Dermis blood vessel endothelial cell (primary cell): ENCODE measurements around the gene GNAS-AS1. TPM values are rescaled to one million over a fixed set of nuclear protein-coding genes. Genes with fewer than 3 reads are reported as not detected.

Experiments
- DNase-seq: peaks from one replicate; pipeline ENCODE4 v3.0.0; 2010
- total RNA-seq: library from RNA; depleted of rRNA; stranded (reverse); fragments of >200 nt; gene quantifications from 2 replicates; pipeline ENCODE4 v1.2.3, GENCODE V29; 2014

The GNAS-AS1 gene
- total RNA-seq, result not detected in 2 replicates

GRCh38 chr20:58850693-58851174, at the start of gene GNAS-AS1:
TSS of gene GNAS-AS1 (minus strand) at chr20:58850902.
- DNase-seq, result peak; percentile 14

- no peak for DNase-seq
Measured at GRCh38 chr20:58900397-58900796, 49.7 kb upstream of the GNAS-AS1 start.

- DNase-seq, result no peak
Measured at GRCh38 chr20:58899512-58899911, 48.8 kb upstream of the GNAS-AS1 start.

- no peak for DNase-seq
Measured at GRCh38 chr20:58898629-58899408, 48.1 kb upstream of the GNAS-AS1 start.

GRCh38 chr20:58897488-58897887, 46.8 kb upstream of the GNAS-AS1 start:
- no peak for DNase-seq

- no peak for DNase-seq
Measured at GRCh38 chr20:58896820-58897219, 46.1 kb upstream of the GNAS-AS1 start.

GRCh38 chr20:58895448-58896180, 44.9 kb upstream of the GNAS-AS1 start:
- no peak for DNase-seq

- DNase-seq, result no peak
Measured at GRCh38 chr20:58894652-58895447, 44.1 kb upstream of the GNAS-AS1 start.

- DNase-seq, result no peak
Measured at GRCh38 chr20:58893355-58894120, 42.8 kb upstream of the GNAS-AS1 start.

- DNase-seq, result peak; percentile 30
Measured at GRCh38 chr20:58892932-58893224, 42.2 kb upstream of the GNAS-AS1 start.

- peak; percentile 77 for DNase-seq
Measured at GRCh38 chr20:58892141-58892931, 41.6 kb upstream of the GNAS-AS1 start.

- peak; percentile 52 for DNase-seq
Measured at GRCh38 chr20:58891718-58892140, 41.0 kb upstream of the GNAS-AS1 start.

- DNase-seq, result peak; percentile 77
Measured at GRCh38 chr20:58891086-58891717, 40.5 kb upstream of the GNAS-AS1 start.

GRCh38 chr20:58890518-58891085, 39.9 kb upstream of the GNAS-AS1 start:
- peak; percentile 89 for DNase-seq

GRCh38 chr20:58889798-58890517, 39.3 kb upstream of the GNAS-AS1 start:
- no peak for DNase-seq

- DNase-seq, result no peak
Measured at GRCh38 chr20:58889334-58889760, 38.6 kb upstream of the GNAS-AS1 start.

GRCh38 chr20:58888521-58889333, 38.0 kb upstream of the GNAS-AS1 start:
- peak; percentile 84 for DNase-seq

- DNase-seq, result no peak
Measured at GRCh38 chr20:58888103-58888502, 37.4 kb upstream of the GNAS-AS1 start.

GRCh38 chr20:58886546-58886945, 35.8 kb upstream of the GNAS-AS1 start:
- DNase-seq, result no peak
